NCI-H748 (cell line): ENCODE measurements around the gene HOXB3.
"Not testable (repeated sequence)": the region's sequence is repeated elsewhere in the genome, so short reads cannot be mapped to it uniquely, and the experiment has no call there.

Experiments
- DNase-seq: peaks from one replicate; lab custom pipeline; 2025; ENCODE audit not compliant: unreplicated experiment; lab: John Stamatoyannopoulos, UW

Gene HOXB3

DNA sequence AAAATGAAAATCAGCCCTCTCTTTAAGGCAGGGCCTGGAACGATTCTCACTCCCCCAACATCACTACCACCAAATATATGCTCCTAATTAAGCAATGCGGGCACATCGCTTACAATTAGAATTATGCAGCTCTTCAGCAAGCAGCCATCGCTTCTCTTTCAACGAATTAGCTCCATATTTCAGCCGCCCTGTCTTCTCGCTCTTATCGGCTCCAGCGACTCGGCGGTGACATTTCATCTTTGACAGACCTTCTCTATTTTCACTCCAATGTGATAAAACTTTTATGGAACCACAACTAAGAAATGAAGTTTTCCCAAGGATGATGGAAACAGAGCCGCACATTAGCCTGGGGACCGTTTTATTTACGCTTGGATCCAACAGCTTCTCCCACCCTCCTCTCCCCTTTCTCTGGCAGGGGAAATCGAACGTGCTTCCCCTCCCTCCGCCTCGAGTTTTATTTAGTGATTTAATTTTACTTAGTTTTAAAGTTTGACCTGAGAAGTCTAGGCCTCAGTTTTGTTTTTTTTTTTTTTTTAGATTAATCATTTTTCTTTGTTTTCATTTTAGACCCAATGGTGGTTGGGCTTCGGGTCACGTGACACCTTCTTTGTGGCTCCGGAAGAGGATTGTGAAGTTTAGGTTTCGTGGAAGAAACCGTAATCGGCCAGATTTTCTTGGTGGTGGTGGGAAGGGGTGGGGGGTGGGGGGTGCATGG lies 42.1 kb downstream of the HOXB3 start:
- DNase-seq: no peak

DNA sequence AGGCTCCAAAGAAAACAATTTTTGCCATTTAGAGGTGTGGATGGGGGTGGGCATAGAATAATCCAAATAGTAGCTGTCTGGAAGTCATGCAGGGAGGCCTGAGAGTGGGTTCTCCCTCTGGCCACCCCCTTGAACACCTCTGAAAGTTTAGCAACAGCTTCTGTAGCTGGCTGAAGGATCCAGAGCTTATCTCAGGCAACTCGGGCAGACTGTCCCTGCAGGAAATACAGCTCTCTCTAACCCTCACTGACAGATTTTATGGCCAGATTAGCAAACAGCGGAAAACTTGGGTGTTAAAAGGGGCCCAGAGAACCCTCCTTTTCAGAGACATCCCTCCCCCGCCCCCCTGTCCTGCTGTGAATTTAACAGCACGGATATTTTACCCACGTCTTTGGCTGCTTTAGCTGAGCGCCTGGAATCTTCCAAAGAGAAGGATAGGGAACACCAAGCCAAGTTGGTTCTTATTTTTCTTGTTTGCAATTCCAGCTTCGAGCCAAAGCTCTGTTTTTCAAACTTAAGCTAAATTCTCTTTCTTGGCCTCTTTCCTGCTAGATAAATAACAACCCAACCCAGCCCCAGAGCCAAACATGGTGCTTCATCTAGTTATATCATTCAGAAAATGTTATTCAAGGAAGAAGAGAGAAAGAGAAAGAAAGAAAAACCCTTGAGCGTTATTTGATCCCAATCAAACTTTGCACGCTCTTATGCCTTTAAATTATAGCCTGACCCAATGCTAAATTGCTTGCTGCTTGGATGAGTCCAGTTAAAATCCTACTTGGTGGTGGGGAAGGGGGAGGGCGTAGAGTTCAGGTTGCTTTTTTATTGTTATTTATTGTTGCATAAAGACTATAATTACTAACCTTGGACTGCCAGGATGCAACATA lies 42.9 kb downstream of the HOXB3 start:
- no peak for DNase-seq

DNA sequence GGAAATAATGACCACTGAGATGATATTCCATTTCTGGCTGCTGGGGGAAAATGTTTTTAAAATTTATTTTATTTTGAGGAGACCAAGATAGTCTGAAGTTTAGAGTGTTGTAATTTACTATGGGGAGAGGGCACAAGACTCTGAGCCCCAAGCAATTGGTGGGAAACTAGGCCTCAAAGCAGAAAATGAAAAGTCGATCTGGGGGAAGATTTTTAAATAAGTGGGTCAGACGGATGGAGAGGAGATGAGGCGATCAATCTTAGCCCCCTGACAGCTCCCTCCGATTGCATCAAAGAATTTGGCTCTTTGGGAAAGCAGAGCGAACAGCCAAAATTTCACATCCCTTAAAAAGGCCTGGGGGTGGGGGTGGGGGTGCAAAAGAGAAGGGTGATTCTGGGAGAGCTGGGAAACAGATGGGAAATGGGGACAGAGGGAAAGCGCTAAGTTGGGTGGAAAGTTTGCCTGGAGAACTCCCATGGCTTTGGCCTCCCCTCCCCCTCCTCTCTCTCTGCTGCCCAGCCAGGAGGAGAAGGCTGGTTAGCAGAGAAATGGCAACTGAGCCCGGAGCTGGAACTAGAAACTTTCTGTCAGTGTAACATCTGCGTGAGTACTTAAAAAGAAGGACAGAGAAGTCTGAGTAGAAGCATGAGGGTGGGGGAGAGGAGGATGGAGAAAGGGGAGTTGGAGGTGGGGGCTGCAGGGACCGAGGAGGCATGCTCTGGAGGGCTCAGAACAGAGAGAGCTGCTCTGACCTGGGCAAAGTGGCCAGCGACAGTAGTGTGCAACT lies 43.7 kb downstream of the HOXB3 start:
- DNase-seq: no peak

DNA sequence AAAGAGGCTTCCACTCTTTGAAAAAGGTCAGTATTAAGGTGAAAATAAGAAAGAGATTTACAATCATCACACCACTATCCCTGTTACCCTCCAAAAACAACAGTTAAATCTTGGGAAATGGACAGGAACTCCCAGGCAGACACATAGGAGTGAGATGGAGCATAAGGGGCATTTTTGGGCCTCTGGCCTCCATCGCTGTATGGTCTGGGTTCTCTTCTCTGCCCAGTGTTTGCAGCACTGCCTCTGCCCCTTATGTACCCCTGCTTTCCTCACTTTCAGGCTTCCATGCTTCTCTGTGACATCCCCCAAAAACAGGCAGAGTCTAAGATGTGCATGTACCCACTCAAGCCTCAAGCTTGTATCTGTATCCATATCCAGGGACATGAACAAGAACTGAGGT lies 44.5 kb downstream of the HOXB3 start:
- no peak for DNase-seq

DNA sequence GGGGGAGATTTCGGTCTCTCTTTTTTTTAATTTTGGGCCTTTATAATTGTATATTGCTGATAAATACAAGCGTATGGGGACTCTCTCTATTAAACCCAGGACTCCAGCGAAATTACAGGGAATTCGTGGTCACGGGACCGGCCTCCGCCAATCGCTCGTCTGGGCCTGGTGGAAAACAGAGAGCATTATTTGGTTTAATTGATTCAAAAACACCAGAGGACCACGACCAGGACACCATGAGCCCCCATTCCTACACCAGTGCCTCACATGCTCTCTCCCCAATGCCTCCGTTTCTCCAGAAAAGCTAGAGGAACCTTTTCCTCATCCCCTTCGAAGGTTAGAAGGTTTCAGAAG lies 45.0 kb downstream of the HOXB3 start, which contains the start of gene HOXB2:
Gene HOXB2 (minus strand): TSS at position 88 of the 354 bp plus-strand sequence. CDS start 198 bp downstream, outside the sequence.
- peak; percentile 81 for DNase-seq

DNA sequence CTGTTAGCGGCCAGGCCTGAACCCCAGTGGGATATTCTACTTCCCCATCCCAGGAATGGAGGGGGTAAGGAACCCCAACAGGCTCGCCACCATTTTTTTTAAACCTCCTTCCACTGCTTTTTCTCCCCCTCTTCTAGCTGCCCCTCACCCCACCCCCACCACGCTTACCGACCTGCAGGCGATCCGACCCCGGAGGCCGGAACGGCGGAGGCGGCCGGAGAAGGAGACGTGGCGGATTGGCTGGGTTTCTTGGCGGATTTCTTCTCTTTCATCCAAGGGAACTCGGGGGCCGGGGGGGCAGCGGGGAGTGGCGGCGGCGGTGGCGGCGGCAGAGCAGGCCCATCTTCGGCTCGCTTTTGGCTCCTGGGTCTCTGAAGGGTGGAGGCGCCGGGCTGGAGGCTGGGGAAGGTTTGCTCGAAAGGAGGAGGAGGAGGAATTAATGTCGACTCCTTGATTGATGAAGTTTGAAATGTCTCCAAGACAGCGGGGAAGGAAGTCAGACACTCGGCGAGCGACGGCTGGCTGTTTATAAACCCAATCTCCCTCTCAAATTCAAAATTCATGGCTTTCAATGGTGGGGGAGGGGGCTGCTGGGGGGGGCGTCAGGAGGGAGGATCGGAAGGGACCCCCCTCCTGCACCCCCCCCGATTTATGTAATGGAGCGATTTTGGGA lies 45.6 kb downstream of the HOXB3 start:
- peak; percentile 62 for DNase-seq

DNA sequence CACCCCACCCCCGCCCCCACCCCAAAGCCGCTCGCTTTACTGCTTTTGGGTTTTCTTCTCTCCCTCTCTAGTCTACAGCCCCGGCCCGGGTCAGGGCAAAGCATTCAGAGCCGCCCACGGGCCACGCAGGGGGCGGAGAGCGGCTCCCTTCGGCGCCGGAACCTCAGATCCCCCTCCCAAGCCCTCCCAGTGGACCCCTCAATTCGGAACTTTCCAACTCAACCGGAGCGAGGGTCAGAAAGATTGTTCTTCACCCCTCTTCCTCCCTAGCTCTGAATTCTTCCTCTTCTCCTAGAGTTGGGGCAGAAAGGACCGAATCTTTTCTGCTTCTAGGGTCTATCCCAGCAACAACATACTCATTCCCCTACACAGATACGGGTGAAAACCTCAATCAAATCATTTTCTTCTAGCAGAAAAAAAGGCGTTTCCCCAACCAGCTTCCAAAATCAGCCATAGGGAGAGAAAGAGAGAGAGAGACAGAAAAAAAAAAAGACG lies 46.1 kb downstream of the HOXB3 start:
- peak; percentile 62 for DNase-seq

DNA sequence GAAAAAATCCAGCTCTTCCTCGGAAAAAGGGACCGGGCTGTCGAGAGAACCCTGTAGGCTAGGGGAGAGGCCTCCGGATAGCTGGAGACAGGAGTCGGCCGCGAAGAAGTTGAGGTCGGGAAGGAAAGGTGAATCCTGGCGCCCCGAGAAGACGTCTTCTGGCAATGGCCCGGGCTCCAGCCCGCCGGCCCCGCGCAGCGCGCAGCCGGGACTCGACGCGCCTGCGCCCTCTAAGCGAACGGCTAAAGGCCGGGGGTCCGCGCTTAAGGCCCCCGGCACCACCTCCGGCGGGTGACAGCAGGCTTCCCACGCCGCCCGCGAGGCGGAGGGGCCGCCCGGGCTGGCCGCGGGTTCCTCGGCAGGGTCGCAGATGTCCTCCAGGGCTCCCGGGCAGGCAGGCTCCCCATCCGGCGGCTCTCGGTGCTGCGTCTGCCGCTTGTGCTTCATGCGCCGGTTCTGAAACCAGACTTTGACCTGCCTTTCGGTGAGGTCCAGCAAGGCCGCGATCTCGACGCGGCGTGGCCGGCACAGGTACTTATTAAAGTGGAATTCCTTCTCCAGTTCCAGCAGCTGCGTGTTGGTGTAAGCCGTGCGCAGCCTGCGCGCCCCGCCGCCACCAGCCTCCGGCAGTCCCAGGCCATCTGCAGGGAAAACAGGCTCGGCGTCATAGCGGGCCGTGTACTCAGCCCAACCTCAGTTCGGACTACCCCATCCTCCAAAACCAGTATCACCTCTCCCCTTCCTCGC lies 46.8 kb downstream of the HOXB3 start:
- DNase-seq: peak; percentile 61

DNA sequence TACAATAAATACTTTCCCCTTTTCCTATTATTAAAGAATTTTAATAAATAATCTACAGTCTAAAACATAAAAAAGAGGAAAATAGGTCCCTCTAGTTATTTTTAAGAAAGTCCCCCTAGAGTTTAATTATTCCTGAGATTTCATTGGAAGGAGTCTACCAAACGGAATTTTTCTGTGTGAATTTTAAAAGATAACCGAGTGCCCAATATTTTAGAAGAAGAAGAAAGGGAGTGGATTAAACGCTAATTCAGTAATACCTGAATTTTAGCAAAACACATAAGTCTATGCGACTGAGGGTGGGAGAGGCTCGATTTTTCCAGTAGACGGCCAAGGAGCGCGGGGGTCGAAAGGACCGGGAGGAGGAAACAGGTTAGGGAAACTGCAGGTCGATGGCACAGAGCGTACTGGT lies 47.3 kb downstream of the HOXB3 start:
- DNase-seq: no peak

DNA sequence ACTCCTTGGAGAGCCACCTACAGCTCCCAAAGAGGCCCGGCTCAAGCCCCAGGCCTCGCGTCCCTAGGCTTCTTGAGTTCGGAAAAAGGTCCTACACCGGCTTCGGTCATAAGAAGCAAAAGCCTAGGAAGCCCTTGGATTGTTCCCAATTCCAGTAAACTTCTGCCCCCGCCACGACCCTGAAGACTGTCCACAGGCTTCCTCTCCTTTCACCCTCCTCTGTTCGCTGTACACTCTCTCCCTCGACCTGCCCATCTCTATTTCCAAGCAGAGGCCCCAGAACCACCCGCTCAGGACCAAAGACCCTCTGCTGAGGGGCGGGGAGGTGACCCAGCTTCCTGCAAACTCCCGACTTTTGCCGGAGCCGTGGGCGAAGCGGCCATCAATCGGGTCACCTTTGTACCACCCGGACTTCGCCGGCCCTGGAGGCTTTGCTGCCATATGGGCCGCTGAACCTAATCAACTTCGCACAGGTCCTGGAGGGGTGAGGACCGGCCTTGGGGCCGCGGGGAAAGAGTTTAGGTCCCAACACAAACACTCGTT lies 47.9 kb downstream of the HOXB3 start:
- peak; percentile 65 for DNase-seq

DNA sequence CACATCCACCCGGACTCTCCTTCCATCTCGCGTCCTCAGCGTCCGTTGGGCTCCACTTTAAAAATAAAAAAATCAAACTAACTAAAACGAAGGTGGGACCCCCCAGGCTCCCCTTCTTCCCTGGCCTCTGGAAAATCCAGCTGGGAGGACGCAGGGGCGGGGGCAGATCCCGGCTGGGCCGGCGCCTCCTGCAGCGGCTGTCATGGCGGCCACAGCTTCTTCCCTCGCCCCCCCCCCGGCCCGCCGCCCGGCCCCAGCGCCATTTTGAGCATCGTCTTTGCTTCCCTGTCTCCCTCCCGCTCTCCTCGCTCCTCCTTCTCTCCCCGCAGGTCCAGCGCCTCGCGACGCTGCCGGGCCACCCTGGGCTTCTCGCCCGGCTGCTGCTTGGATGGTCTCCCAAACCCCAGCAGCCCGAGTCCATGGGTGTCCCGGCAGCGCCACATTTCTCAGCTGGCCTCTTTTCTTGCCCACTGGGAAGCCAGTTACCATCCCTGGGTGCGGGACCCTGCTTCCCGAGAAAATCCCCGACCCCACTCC lies 48.4 kb downstream of the HOXB3 start:
- peak; percentile 70 for DNase-seq

DNA sequence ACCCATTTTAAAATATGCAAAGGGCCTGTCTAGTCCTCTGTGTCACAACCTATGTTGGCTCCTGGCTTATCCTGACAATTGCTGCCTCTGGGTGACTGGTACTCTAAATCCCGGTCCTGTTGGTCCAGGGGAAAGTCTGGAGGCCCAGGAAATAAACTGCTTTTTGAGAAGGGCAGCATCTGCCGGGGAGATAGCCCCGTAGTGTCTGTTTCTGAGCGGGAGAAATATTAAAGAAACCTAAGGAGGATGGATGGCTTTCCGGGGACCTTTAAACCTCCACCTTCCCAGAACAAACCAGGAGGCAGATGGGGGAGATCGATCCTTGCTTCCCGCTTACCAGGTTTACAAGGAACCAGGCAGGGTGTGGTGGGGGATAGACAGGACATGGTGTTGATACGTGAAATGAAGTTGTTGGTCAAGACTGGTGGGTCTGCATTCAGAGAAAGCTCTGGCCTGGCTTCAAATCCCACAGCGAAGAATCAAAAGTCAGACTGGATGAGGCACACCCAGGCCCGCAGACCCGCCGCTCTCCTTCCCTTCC lies 48.9 kb downstream of the HOXB3 start:
- DNase-seq: peak; percentile 41

DNA sequence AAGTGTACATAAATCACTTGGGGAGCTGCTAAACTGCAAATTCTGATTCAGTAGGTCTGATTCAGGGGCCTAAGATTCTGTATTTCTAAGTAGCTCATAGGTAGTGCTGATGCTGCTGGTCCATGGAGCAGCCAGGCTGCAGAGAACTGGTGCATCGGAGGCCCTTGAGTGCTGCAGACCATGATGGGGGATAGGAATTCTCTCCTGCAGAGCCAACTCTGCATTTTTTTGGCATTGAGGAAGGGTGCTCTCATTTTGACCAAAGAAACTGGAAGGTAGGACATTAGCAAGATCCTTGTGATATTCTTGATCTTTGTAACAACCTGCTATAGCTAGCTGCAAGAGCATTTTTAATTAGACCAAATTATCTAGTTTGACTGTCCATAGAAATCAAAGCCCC lies 49.8 kb downstream of the HOXB3 start:
- DNase-seq: no peak

DNA sequence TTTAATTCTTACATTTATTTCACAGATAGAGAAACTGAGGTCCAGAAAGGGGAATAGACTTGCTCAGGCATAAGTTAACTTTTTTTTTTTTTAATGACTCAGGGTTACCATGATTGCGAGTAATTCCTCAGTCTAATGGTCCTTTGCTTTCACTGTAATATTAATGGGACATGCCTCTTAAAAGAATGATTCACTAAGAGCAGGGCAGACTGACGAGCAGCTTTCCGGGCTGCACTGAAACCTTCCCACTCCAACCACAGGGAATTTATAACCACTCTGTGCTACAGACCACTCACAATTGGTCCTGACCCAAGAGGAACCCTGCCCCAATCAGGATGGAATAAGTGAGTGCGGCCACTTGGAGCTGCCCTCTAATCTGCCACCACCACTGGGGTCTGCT lies 50.9 kb downstream of the HOXB3 start:
- DNase-seq: no peak

DNA sequence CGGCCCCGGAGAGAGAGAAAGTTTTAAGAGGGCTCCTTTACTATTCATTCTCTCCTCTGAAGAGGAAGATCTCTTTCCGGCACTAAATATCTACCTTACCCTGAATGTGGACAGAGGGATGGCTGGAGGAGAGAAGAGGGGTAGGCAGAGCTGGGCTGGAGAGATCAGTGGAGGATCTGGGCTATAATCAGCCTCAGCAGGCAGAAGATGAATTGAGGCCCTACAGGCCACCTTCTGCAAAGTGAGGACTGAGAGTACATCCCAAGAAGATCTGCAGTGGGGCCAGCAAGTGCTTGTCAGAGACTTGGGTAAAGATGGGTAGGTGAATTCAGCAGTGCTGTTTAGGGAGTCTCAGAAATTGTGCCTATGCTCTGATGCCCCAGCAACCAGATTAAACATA lies 52.7 kb downstream of the HOXB3 start:
- DNase-seq: no peak

DNA sequence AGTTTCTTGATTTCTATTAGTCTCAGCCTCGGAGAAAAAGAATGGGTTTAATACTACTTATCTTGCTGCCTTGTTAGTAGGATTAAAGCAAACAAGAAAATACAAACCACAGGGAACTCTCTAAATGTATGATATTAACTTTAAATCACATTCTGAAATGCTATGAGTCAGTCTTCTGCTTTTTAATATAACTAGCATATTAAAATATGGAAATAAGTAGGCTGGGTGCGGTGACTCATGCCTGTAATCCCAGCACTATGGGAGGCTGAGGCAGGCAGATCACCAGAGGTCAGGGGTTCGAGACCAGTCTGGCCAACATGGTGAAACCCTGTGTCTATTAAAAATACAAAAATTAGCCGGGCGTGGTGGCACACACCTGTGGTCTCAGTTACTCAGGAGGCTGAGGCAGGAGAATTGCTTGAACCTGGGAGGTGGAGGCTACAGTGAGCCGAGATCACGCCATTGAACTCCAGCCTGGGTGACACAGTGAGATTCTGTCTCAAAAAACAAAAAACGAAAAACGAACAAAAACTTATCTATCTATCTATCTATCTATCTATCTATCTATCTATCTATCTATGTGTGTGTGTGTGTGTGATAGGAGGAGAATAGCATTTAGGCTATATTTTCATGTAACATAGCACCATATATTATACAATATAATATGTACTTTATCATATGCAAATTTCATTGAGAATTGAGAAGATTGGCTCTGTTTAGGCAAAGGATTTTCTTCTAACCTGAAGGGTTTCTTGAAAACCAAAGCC lies 54.1 kb downstream of the HOXB3 start:
- DNase-seq: not testable (repeated sequence)

DNA sequence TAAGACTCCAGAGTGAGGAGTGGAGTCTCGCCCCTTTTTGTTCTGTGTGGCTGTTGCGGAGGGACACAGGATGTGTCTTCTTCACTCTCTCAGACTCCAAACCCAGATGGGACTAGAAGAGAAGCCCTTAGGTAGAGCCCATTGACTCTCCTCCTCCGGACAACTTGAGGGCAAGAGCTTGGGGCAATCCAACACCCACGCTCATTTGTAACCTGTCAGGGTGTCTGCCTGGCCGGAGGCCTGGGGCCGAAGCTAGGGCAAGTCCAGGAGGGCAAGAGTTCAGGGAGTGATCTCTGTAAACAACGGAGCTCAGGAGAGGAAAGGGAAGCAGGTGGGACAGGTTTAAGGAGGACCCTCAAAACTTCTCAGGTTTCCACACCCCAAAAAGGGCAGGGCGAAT lies 57.8 kb downstream of the HOXB3 start:
- DNase-seq: no peak

DNA sequence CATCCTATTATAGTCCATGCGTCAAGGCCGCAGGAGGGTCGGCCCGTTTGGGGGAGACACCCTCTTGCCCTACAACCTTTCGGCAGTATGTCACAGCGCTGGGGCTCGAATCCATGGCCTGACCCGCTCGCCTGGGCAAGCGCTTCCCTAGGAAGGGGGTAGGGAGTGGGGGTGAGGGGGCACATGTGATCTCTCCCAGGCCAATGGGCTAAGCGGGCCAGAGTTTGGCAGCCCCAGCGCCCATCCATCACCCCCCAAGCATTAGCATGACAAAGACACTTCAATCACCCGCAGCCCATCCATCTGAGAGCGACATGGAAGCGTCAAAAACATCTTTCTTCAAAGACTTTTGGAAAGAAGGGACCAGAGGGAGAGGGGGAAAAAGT lies 59.2 kb downstream of the HOXB3 start, which contains the start of gene HOXB1:
Gene HOXB1 (minus strand): TSS at position 125 of the 386 bp plus-strand sequence. CDS start 107 bp downstream, at position 18.
- DNase-seq: no peak
